DMS 273 treated with DMSO at 0.1 percent for 48 hours (cell line): ENCODE data around the gene BOLL.
"Not testable (repeated sequence)": the region's sequence is repeated elsewhere in the genome, so short reads cannot be mapped to it uniquely, and the experiment has no call there.

Source experiments
- DNase-seq: peaks from one replicate; lab custom pipeline; 2025; lab: John Stamatoyannopoulos, UW

The BOLL gene

GRCh38 chr2:197705912-197706838 lies 78.9 kb downstream of the BOLL start:
- no peak for DNase-seq

DNA sequence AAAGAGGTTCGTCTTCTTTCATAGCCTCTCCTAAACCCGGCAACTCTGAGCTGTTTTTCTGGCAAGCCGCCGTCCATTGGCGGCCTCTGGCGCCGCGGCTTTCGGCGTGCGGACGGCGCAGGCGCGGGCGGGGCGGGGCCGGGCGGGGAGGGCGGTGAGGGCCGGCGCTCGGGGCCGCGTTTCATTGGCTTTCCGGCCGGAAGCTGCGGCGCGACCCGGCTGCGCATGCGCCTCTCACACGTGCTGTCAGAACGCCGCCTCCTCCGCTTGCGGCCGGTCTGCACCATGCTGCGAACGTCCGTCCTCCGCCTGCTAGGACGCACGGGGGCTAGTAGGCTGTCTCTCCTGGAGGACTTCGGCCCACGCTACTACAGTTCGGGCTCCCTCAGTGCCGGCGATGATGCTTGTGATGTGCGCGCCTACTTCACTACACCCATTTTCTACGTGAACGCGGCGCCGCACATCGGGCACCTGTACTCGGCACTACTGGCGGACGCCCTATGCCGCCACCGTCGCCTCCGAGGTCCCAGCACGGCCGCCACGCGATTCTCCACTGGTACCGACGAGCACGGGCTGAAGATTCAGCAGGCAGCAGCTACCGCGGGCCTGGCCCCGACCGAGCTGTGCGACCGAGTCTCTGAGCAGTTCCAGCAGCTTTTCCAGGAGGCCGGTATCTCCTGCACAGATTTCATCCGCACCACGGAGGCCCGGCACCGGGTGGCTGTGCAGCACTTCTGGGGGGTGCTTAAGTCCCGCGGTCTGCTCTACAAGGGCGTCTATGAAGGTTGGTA lies 79.8 kb downstream of the BOLL start, which contains the start of gene MARS2:
Gene MARS2 (plus strand): TSS at position 249 of the 791 bp plus-strand sequence. CDS start 37 bp downstream, at position 286.
- peak; percentile 76 for DNase-seq

- DNase-seq: no peak
Measured at GRCh38 chr2:197704434-197705120, 80.5 kb downstream of the BOLL start.

GRCh38 chr2:197700960-197701359 lies 84.2 kb downstream of the BOLL start:
- DNase-seq: no peak

DNA sequence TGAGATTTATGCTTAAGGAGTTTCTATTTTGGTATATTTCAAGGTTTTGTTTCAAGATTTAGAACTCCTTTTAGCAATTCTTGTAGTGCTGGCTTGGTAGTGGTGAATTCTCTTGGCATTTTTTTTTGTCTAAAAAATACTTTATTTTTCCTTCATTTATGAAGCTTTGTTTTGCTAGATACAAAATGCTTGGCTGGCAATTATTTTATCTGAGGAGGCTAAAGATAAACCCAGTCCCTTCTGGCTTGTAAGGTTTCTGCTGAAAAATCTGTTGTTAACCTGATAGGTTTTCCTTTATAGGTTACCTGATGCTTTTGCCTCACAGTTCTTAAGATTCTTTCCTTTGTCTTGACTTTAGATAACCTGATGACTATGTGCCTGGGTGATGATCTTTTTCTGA lies 85.4 kb downstream of the BOLL start:
- DNase-seq: not testable (repeated sequence)

DNA sequence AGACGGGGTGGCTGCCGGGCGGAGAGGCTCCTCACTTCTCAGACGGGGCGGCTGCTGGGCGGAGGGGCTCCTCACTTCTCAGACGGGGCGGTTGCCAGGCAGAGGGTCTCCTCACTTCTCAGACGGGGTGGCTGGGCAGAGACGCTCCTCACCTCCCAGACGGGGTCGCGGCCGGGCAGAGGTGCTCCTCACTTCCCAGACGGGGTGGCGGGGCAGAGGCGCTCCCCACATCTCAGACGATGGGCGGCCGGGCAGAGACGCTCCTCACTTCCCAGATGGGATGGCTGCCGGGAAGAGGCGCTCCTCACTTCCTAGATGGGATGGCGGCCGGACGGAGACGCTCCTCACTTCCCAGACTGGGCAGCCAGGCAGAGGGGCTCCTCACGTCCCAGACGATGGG lies 88.5 kb downstream of the BOLL start:
- DNase-seq: not testable (repeated sequence)

GRCh38 chr2:197695971-197696370 lies 89.1 kb downstream of the BOLL start:
- DNase-seq: not testable (repeated sequence)

DNA sequence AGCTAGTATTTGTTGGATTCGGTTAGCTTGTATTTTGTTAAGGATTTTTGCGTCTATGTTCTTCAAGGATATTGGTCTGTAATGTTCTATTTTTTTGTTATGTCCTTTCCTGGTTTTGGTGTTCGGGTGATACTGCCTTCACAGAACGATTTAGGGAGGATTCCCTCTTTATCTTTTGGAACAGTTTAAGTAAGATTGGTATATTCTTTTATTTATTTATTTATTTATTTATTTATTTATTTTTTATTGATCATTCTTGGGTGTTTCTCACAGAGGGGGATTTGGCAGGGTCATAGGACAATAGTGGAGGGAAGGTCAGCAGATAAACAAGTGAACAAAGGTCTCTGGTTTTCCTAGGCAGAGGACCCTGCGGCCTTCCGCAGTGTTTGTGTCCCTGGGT lies 89.9 kb downstream of the BOLL start:
- DNase-seq: not testable (repeated sequence)

DNA sequence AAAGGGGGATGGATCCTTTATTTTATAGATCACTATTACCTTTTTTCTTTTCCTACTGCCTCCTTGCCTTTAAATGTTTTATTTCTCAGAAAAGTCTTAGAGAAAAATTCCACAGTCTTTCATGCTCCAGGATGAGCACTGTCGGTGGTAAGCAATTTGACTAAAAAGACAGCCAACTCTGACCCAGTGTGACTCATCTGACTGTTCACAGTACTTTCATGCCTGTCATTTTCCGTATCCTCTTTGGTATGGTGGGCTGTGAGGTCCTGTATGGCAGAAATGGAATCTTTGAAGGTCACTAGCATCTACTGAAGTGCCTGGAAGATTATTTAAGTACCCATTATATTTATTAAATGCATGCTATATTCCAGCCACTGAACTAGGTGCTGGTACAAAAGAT lies 107.6 kb downstream of the BOLL start:
- DNase-seq: no peak

DNA sequence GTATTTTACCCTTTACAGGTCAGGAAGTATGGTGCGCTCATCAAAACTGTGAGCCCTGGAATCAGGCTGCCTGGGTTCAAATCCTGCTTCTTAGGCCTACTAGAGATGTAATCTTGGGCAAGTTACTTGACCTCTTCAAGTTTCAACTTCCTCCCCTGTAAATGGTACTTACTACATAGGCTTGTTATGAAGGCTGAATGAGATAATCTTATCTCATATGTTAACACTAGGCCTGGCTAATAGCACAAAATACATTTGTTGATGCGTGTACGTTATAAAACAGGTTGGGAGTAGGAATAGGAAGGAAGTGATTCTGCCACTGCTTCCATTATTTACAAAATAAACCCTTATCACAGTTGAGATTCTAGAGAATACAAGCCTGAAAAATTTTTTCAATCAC lies 108.1 kb downstream of the BOLL start:
- DNase-seq: no peak
